GM12874 (cell line): ENCODE results near the gene ATRNL1.

Experiments
- TF ChIP-seq, protein P1 (sequence below): IDR thresholded peaks from 2 replicates; pipeline ENCODE4 v1.5.1; 2011; ENCODE audit warnings: low read depth, mild to moderate bottlenecking, control low read depth, low read length, moderate library complexity; ENCODE audit not compliant: insufficient read depth

The ATRNL1 gene

DNA sequence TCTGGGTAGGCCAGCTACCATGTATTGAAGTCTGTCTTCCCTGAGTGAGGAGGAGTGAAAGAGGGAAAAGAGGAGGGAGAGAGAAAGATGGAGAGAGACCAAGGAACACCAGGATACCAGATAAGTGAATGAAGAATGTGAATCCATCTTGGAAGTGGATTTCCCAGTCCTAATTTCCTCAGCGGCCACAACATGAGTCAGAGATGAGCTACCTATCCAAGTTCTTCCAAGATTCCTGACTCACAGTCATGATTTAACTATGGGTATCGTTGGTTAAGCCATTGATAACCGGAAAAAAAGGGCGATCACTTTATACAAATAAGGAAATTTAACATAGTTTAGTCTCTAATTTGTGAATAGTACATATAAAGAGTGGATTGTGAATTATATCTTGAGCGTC, 561.8 kb downstream of the ATRNL1 start:
- TF ChIP-seq, protein P1, sequence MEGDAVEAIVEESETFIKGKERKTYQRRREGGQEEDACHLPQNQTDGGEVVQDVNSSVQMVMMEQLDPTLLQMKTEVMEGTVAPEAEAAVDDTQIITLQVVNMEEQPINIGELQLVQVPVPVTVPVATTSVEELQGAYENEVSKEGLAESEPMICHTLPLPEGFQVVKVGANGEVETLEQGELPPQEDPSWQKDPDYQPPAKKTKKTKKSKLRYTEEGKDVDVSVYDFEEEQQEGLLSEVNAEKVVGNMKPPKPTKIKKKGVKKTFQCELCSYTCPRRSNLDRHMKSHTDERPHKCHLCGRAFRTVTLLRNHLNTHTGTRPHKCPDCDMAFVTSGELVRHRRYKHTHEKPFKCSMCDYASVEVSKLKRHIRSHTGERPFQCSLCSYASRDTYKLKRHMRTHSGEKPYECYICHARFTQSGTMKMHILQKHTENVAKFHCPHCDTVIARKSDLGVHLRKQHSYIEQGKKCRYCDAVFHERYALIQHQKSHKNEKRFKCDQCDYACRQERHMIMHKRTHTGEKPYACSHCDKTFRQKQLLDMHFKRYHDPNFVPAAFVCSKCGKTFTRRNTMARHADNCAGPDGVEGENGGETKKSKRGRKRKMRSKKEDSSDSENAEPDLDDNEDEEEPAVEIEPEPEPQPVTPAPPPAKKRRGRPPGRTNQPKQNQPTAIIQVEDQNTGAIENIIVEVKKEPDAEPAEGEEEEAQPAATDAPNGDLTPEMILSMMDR = no peak

DNA sequence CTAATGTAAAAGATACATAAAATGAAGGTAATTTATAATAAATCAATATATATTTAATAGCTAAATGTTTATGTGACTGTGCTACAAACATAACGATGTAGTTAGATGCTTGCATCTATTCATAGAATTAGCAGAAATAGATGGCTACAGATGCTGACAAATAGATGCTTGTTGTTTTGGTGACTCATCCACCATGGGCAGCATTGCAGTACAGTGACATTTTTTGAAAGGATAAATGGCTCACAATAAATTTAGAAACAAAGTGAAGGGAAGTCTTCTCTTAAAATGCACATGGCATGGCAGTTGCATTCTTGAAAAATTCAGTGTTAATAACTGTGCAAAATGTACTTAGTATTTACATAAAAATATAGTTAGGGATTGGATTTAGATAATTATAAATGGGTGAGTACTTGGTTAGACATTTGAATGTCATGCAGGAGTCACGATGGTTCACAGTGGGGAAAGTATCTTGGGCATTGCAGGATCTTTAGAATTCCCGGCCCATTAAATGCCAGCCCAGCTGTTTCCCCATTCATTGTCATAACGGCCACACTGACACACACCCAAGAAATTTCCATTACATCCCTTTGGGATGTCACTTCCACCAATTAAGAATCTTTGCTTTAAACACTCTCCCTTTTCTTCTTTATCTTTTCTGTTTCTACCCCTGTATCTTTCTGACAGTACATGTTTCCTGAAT, 564.1 kb downstream of the ATRNL1 start:
- TF ChIP-seq, protein P1 = no peak

DNA sequence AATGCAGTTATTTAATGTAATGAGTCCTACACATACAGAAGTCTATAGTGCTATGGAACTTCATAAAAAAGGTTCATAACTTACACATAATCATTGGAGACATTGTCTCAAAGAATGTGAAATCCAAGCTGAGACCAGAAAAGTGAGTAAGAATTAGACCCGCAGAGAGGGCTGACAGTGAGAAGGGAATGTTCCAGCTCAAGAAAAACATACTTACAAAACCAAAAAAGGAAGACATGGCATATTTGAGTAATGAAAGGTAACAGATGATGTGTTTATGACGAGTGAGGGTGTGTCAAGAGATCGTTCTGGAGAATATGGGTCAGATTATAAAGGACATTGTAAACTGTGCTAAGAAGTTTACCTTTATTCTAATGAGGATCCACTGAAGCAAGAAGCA, 566.5 kb downstream of the ATRNL1 start:
- TF ChIP-seq, protein P1 = no peak

DNA sequence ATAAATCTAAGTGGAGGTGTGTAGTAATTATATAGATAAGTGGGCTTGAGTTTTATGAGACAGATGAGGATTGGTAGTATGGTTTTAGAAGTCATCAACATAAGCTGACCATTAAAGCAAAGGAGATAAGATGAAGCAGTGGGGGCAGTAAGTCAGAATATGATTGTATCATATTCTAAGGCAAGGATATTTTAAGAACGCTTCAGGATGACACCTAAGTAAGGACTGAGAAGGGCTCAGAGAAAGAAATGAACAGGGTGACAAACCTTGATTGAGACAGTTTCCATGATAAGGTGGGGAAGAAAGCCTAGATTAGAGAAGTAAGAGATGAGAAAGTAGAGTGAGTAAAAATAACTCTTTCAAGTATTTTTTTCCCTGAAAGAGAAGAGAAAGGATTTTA, 567.2 kb downstream of the ATRNL1 start:
- TF ChIP-seq, protein P1 = no peak

DNA sequence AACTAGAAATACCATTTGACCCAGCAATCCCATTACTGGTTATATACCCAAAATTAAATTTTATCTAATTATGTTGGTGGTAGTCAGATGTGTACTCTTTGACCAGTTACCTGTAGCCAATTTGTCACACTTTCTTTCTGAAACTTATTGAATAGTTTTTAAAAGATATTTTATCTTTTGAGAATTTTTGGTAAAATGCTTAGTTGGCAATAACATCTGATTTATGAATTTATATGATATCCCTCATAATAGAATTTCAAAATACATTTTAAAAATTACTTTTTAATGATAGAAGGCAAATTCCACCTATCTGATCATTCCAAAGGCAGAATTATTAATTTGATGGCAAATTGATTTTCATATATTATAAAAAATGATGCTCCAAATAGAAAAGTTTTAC, 569.3 kb downstream of the ATRNL1 start:
- TF ChIP-seq, protein P1 = no peak

DNA sequence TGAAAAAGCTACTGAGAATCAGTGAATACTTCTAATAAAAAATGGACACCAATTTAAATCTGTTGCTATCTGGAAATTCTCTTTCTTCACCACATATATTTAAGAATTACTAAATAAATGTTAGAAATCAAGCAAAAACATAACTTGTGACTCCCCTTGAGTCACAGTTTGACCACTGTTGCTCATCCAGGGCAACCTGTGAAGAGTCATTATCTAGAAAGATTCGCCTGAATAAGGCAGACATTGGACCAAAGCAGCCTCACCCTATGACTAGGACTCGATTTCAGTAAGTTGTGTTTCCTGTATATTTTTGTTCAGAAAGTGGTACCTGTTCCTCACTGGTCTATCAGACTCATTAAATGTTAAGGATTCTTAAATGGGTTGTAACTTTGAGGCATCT, 572.4 kb downstream of the ATRNL1 start:
- TF ChIP-seq, protein P1 = no peak

DNA sequence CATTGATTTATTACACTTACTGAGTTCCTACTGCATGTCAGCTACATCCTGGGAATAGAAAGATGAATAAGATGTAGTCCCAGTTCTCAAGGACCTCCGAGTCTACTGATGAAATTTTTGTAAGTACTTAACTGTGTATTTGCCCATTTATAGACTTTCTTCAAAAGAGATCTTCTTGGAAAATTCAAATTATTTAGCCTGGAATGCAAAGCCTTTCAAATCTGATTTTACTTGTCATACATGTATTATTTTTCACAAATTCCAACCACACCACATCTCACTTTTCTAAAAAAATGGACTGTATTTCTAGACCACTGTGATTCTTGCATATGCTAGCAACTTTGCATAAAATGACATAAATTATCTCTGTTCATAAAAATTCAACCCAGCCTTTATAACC, 581.3 kb downstream of the ATRNL1 start:
- TF ChIP-seq, protein P1 = no peak
